Activated naive CD4-positive, alpha-beta T cell treated with anti-CD3 and anti-CD28 coated beads, Interleukin-2, amount 50 U/mL, for 24 hours (primary cell): ENCODE results near the gene CASP8.
"Not testable (repeated sequence)": the region's sequence is repeated elsewhere in the genome, so short reads cannot be mapped to it uniquely, and the experiment has no call there.

Experiments
- H3K27ac Mint-ChIP-seq: one replicate; pipeline ENCODE4 v1.8.0; 2021; ENCODE audit warnings: mild to moderate bottlenecking, mixed read lengths
- H3K27me3 Mint-ChIP-seq: one replicate; pipeline ENCODE4 v1.8.0; 2021; ENCODE audit warnings: mixed read lengths
- H3K36me3 Mint-ChIP-seq: one replicate; pipeline ENCODE4 v1.8.0; 2021; ENCODE audit warnings: mixed read lengths
- H3K4me1 Mint-ChIP-seq: one replicate; pipeline ENCODE4 v1.8.0; 2021; ENCODE audit warnings: mixed read lengths
- H3K4me3 Mint-ChIP-seq: one replicate; pipeline ENCODE4 v1.8.0; 2021; ENCODE audit warnings: mild to moderate bottlenecking, mixed read lengths
- H3K9me3 Mint-ChIP-seq: one replicate; pipeline ENCODE4 v1.8.0; 2021; ENCODE audit warnings: mixed read lengths

Gene CASP8

DNA sequence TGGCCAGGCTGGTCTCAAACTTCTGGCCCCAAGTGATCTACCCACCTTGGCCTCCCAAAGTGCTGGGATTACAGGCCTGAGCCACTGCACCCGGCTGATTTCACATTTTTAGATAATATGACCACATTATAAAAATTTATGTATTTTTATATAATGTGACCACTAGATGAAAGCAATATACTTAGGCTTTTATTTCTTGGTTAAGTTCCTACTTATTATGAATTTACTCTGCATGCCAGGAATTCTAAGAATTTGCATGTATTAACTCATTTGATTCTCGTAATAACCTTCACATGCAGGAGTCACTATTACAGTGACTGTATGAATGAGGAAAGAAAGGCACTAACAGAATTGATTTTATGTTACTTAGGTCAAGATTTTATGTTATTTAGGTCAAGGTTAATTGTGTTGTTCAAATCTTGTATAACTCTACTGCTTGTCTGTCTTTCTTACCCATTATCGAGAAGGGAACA, 25.6 kb upstream of the CASP8 start:
- Mint-ChIP-seq H3K36me3 (peaks cover 11% of the 10 kb centered on the region), H3K27ac (peak overlapping the region; percentile 96), H3K27me3 (no peaks in the 10 kb centered on the region), H3K4me1 (peaks cover 64% of the 10 kb centered on the region), H3K9me3 (no peaks in the 10 kb centered on the region), H3K4me3 (peak overlapping the region; percentile 93)

DNA sequence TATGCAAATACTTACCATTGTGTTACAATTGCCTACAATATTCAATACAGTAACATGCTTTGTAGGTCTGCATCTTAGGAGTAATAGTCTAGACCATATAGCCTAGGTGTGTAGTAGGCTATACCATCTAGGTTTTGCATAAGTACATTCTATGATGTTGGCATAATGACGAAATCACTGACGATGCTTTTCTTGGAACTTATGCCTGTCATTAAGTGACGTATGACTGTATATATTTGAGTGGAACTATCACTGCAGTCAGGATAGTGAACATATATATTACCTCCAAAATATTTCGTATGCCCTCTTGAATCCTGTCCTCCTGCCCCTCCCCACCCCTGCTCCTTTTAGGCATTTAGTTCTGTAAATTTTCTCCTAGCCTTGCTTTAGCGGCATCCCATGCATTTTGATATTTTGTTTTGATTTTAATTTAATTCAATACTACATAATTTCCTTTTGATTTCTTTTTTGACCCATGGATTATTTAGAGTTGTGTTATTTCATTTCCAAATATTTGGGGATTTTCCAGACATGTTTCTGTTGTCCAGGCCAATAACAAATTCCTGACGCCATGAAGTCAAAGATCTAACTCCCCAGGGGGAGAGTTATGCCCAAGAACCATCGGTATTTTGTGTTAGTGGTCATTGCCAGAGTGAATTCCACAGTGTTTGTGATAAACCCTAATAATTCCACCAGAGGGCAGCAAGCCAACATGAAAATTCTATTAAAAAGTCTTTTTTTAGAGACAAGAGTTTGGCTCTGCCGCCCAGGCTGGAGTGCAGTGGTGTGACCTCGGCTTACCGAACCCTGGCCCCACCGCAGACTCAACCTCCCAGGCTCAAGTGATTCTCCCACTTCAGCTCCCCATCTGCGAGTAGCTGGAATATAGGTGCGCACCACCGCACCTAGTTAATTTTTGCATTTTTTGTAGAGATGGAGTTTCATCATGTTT, 24.2 kb upstream of the CASP8 start:
- Mint-ChIP-seq H3K4me3 (peak overlapping the region; percentile 93), H3K27ac (peak overlapping the region; percentile 90), H3K9me3 (peaks cover 6% of the 10 kb centered on the region), H3K36me3 (peaks cover 26% of the 10 kb centered on the region), H3K4me1 (peaks cover 69% of the 10 kb centered on the region), H3K27me3 (no peaks in the 10 kb centered on the region)

DNA sequence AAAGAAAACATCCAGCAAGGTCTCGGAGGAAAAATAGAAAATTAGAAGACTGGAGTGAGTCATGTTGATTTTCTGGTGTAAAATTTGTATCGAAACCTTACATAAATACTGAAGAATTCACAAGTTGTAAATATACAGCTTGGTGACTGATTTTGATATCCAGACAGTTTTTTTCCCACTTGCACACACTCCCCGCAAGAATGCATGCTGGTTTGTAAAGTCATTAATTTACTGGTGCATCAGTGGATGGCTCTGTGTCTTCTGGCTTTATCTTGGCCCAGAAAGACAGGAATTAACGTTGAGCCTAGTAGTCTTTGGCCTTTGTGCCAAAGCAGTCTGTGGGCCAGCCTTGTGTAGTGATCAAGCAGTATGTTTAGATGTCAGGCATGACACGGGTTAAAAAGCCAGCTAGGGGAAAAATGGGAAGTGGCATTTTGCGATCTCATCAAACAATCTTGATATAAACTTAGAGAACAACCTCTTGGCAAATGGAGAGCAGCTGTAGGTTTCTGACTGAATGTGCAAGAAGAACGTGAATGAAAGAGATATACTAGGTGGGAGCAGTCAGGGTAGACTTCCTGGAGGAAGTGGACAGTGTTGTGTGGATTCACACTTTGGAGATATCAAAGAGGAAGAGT, 22.7 kb upstream of the CASP8 start:
- H3K36me3 Mint-ChIP-seq: peaks cover 34% of the 10 kb centered on the region
- peaks cover 69% of the 10 kb centered on the region for H3K4me1 Mint-ChIP-seq

DNA sequence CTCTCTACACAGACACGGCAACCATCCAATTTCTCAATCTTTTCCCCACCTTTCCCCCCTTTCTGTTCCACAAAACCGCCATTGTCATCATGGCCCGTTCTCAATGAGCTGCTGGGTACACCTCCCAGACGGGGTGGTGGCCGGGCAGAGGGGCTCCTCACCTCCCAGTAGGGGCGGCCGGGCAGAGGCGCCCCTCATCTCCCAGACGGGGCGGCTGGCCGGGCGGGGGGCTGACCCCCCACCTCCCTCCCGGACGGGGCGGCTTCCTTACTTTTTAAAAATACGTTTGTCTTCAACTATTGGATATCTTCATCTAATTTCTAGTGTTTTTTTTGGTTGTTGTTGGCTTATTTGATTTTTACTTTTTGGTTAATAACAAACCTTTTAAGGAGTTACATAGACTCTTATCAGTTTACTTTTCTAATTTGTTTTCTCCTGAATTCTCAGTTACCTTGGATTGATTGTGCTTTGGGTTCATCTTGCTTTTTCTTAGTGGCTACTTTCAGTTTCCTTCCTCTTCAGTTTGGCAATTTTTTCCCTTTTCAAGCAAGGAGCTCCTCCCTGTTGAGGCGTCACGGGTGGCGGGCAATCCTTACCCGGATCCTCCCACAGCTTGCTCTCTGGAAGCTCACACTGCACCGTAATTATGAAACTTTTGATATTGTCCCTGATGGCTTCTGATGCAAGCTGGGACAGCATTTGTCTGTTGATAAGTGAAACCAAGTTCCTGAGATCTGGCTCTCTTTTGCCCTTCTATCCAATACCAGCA, 21.0 kb upstream of the CASP8 start:
- H3K9me3 Mint-ChIP-seq: peaks cover 14% of the 10 kb centered on the region
- H3K36me3 Mint-ChIP-seq: peaks cover 37% of the 10 kb centered on the region
- H3K4me3 Mint-ChIP-seq, H3K27me3 Mint-ChIP-seq: not testable (repeated sequence)
- peaks cover 84% of the 10 kb centered on the region for H3K4me1 Mint-ChIP-seq
- H3K27ac Mint-ChIP-seq: peak overlapping the region; percentile 87

More for the DNA sequence above, 22.7 kb upstream of the CASP8 start:
- peak overlapping the region; percentile 51 for H3K4me3 Mint-ChIP-seq
- peaks cover 14% of the 10 kb centered on the region for H3K9me3 Mint-ChIP-seq
- no peaks in the 10 kb centered on the region for H3K27me3 Mint-ChIP-seq
- peak overlapping the region; percentile 56 for H3K27ac Mint-ChIP-seq

GRCh38 chr2:201242571-201243277, 17.6 kb upstream of the CASP8 start:
- Mint-ChIP-seq H3K36me3 (peaks cover 35% of the 10 kb centered on the region), H3K9me3 (peaks cover 14% of the 10 kb centered on the region), H3K4me1 (peaks cover 80% of the 10 kb centered on the region), H3K27ac (peak overlapping the region; percentile 53), H3K27me3 (no peaks in the 10 kb centered on the region), H3K4me3 (no peak overlapping the region)

DNA sequence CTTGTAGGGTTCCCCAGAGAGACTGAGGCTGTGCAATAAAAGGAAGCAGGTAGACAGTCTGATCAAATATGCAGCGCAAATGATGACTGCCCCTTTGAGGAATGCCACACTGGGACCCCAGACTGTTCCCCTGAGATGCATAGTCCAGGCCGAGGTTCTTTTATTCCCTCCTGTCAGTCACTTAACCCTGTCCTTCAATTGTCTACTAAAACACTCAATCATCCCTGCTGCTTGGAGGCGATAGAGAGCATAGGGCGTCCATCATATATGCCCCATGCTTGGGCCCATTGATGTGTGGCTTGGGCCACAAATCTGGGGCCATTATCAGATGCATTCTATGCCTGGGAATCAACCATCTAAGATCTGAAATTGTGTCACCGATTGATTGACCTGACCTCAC, 15.5 kb upstream of the CASP8 start:
- H3K36me3 Mint-ChIP-seq: peaks cover 28% of the 10 kb centered on the region
- H3K9me3 Mint-ChIP-seq: peaks cover 14% of the 10 kb centered on the region
- no peak overlapping the region for H3K4me3 Mint-ChIP-seq
- H3K27me3 Mint-ChIP-seq: no peaks in the 10 kb centered on the region
- peaks cover 87% of the 10 kb centered on the region for H3K4me1 Mint-ChIP-seq
- H3K27ac Mint-ChIP-seq: no peak overlapping the region

- Mint-ChIP-seq H3K27ac (peak overlapping the region; percentile 82), H3K9me3 (peaks cover 7% of the 10 kb centered on the region), H3K4me1 (peaks cover 85% of the 10 kb centered on the region), H3K36me3 (peaks cover 21% of the 10 kb centered on the region), H3K4me3 (no peak overlapping the region), H3K27me3 (no peaks in the 10 kb centered on the region)
Observed at GRCh38 chr2:201246280-201246679, 14.1 kb upstream of the CASP8 start.

- peak overlapping the region; percentile 30 for H3K27ac Mint-ChIP-seq
- H3K27me3 Mint-ChIP-seq: no peaks in the 10 kb centered on the region
- H3K36me3 Mint-ChIP-seq: peaks cover 11% of the 10 kb centered on the region
- no peak overlapping the region for H3K4me3 Mint-ChIP-seq
- no peaks in the 10 kb centered on the region for H3K9me3 Mint-ChIP-seq
- H3K4me1 Mint-ChIP-seq: peaks cover 80% of the 10 kb centered on the region
Observed at GRCh38 chr2:201248288-201248844, 12.0 kb upstream of the CASP8 start.

DNA sequence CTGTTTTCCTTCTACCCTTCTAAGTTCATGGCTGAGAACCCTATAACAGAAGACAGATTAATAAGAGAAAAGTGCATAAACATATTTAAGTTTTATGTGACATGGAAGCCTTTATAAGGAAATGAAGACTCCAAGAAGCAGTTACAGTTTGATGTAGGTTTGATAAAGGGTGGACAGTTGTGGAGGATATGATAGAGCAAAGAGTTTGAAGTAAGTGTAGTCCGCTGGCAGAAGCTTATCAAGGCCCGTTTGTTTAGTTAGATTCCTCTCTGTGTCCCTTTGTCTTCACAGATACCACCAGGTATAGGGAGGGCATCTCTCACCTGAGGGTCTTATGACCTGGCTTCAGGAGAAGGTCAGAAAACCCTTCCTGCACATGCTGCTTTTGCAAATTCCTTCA, 10.4 kb upstream of the CASP8 start:
- Mint-ChIP-seq H3K4me3 (no peak overlapping the region), H3K27me3 (no peaks in the 10 kb centered on the region), H3K9me3 (no peaks in the 10 kb centered on the region), H3K27ac (no peak overlapping the region), H3K36me3 (peaks cover 11% of the 10 kb centered on the region), H3K4me1 (peaks cover 79% of the 10 kb centered on the region)

- Mint-ChIP-seq H3K36me3 (peaks cover 11% of the 10 kb centered on the region), H3K27ac (no peak overlapping the region), H3K27me3 (no peaks in the 10 kb centered on the region)
Observed at GRCh38 chr2:201250741-201251140, 9.6 kb upstream of the CASP8 start.

GRCh38 chr2:201254081-201254730, 6.1 kb upstream of the CASP8 start:
- H3K27me3 Mint-ChIP-seq: no peaks in the 10 kb centered on the region
- peak overlapping the region; percentile 81 for H3K27ac Mint-ChIP-seq
- H3K9me3 Mint-ChIP-seq: no peaks in the 10 kb centered on the region
- no peak overlapping the region for H3K4me3 Mint-ChIP-seq
- H3K36me3 Mint-ChIP-seq: peaks cover 11% of the 10 kb centered on the region
- H3K4me1 Mint-ChIP-seq: peaks cover 90% of the 10 kb centered on the region

More at GRCh38 chr2:201250741-201251140, 9.6 kb upstream of the CASP8 start:
- peaks cover 84% of the 10 kb centered on the region for H3K4me1 Mint-ChIP-seq
- H3K4me3 Mint-ChIP-seq: no peak overlapping the region
- H3K9me3 Mint-ChIP-seq: no peaks in the 10 kb centered on the region

DNA sequence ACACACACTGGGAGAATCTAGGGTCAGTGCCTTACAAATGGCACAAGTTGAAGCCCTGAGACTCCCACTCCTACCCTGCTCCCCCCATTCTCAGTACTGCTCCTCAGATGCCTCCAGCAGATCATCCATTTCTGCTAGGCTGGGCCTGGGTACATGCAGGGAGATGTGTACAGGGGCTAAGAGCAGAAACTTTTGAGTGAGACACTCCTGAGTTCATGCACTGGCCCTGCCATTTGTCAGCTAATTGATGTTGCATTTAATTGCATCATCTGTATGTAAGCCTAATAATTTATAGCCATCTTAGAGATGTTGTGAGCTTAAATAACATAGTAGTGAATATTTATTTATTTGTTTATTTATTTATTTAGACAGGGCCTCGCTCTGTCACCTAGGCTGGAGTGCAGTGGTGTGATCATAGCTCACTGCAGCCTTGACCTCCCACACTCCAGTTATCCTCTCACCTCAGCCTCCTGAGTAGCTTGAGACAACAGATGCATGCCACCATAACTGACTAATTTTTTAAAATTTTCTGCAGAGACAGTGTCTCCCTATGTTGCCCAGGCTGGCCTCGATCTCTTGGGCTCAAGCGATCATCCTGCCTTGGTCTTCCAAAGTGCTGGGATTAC, 4.8 kb upstream of the CASP8 start:
- peaks cover 86% of the 10 kb centered on the region for H3K4me1 Mint-ChIP-seq
- peak overlapping the region; percentile 81 for H3K27ac Mint-ChIP-seq
- H3K36me3 Mint-ChIP-seq: peaks cover 6% of the 10 kb centered on the region
- no peak overlapping the region for H3K4me3 Mint-ChIP-seq
- H3K27me3 Mint-ChIP-seq: no peaks in the 10 kb centered on the region
- no peaks in the 10 kb centered on the region for H3K9me3 Mint-ChIP-seq

DNA sequence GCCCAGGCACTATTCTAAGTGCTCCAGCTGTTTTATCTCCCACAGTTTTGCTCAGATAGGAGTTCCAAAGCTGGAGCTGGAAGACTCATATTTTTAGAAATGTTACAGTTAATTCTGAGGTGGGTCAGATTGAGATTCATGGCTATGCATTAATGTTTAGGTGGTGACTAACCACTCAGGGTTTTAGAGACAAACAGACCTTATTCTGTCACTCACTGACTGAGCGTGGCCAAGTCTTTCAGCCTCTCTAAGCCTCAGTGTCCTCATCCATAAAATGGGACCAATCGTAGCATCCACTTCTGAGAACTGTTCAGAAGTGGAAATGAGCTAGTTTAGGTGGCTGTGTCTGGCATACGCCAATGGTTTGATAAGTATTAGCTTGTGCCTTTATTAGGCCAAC, 4.3 kb upstream of the CASP8 start:
- Mint-ChIP-seq H3K4me1 (peaks cover 82% of the 10 kb centered on the region), H3K9me3 (no peaks in the 10 kb centered on the region), H3K27ac (peak overlapping the region; percentile 89), H3K27me3 (no peaks in the 10 kb centered on the region), H3K36me3 (peaks cover 2% of the 10 kb centered on the region), H3K4me3 (no peak overlapping the region)

DNA sequence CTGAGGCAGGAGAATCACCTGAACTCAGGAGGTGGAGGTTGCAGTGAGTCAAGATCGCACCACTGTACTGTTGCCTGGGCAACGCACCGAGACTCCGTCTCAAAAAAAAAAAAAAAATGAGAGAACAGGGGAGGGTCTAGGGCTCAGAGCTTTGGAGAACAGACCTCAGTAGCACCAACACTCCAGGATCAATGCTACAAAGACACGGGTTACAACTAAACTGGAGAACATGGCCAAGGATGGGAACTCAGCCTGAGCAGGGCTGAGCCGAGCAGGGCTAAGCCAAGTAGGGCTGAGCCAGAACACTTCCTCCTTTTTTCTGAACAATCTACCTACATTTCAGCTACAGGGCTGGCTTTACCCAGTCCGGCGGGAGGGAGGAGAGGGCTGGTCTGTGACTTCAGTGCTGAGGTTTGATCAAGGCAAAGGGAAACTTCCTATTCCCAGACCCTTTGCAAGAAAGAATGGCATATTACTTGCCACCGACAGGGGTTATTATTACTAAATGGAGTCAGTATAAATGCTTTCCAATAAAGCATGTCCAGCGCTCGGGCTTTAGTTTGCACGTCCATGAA, 2.9 kb upstream of the CASP8 start:
- peaks cover 2% of the 10 kb centered on the region for H3K36me3 Mint-ChIP-seq
- no peaks in the 10 kb centered on the region for H3K27me3 Mint-ChIP-seq
- no peaks in the 10 kb centered on the region for H3K9me3 Mint-ChIP-seq
- peak overlapping the region; percentile 89 for H3K4me3 Mint-ChIP-seq
- peak overlapping the region; percentile 97 for H3K27ac Mint-ChIP-seq
- H3K4me1 Mint-ChIP-seq: peaks cover 81% of the 10 kb centered on the region
